ENCODE results near the gene ITGA6.

Gene ITGA6

GRCh38 chr2:172430027-172430426, 2.6 kb downstream of the ITGA6 start:
- Histone ChIP-seq H3K79me2 (ENCODE audit: control insufficient read depth, low read length) (no peaks in the 10 kb centered on the region), H3K4me2 (ENCODE audit: low read length) (no peak overlapping the region), H3K9me3 (ENCODE audit: control insufficient read depth, insufficient read depth, low read length) (no peaks in the 10 kb centered on the region), H3F3A (ENCODE audit: control insufficient read depth, insufficient read depth) (no peaks in the 10 kb centered on the region), H3K9me2 (replicated peaks; ENCODE audit: control insufficient read depth, low read length) (no peaks in the 10 kb centered on the region), H3K27me3 (ENCODE audit: control insufficient read depth, low read length) (peaks cover 61% of the 10 kb centered on the region), H3K4me1 (ENCODE audit: control insufficient read depth, low read length) (peaks cover 3% of the 10 kb centered on the region; the same call in 1 of the 2 replicates), H3K4me3 (ENCODE audit: low read length) (no peak overlapping the region), H4K20me1 (ENCODE audit: control insufficient read depth, insufficient read depth, low read depth, low read length) (no peaks in the 10 kb centered on the region), H3K36me3 (ENCODE audit: control insufficient read depth, low read length) (no peaks in the 10 kb centered on the region), H3K27ac (ENCODE audit: low read depth, low read length) (no peak overlapping the region)
- no peak for TF ChIP-seq CTCF (IDR thresholded peaks at IDR 0.05; ENCODE audit: low read depth, low read length, poor library complexity, severe bottlenecking)
- no peak for TF ChIP-seq EZH2phosphoT487 (IDR thresholded peaks at IDR 0.05; ENCODE audit: borderline replicate concordance, low read length)

DNA sequence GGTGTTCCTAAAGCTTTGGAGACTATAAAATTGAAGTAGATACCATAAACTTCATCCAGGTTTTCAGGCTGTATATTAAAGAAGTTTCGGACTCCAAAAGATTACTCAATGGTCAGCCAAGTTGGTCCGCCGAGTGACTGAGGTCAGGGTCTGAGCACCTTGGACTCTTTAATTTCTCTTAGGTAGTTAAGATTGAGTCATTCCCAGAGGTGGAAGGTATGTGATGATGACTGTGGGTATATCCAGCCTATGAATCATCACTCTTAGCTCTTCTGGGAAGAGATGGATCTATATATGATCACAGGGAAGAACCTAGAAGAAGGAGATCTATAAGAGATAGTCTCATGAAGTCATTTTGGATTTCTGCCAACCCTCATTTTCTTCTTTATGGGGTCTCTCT, 3.3 kb downstream of the ITGA6 start:
- Histone ChIP-seq H3K27ac (ENCODE audit: low read depth, low read length) (no peak overlapping the region), H3K36me3 (ENCODE audit: control insufficient read depth, low read length) (no peaks in the 10 kb centered on the region), H3K4me1 (ENCODE audit: control insufficient read depth, low read length) (peaks cover 3% of the 10 kb centered on the region; the same call in 1 of the 2 replicates), H3K9me3 (ENCODE audit: control insufficient read depth, insufficient read depth, low read length) (no peaks in the 10 kb centered on the region), H3F3A (ENCODE audit: control insufficient read depth, insufficient read depth) (no peaks in the 10 kb centered on the region), H3K4me3 (ENCODE audit: low read length) (no peak overlapping the region), H4K20me1 (ENCODE audit: control insufficient read depth, insufficient read depth, low read depth, low read length) (no peaks in the 10 kb centered on the region), H3K79me2 (ENCODE audit: control insufficient read depth, low read length) (no peaks in the 10 kb centered on the region), H3K27me3 (ENCODE audit: control insufficient read depth, low read length) (peaks cover 57% of the 10 kb centered on the region), H3K4me2 (ENCODE audit: low read length) (no peak overlapping the region), H3K9me2 (replicated peaks; ENCODE audit: control insufficient read depth, low read length) (no peaks in the 10 kb centered on the region)
- no peak for TF ChIP-seq EZH2phosphoT487 (IDR thresholded peaks at IDR 0.05; ENCODE audit: borderline replicate concordance, low read length)
- no peak for TF ChIP-seq CTCF (IDR thresholded peaks at IDR 0.05; ENCODE audit: low read depth, low read length, poor library complexity, severe bottlenecking)

- Histone ChIP-seq H3K4me2 (ENCODE audit: low read length) (no peak overlapping the region), H3K4me1 (ENCODE audit: control insufficient read depth, low read length) (peaks cover 3% of the 10 kb centered on the region; the same call in 1 of the 2 replicates), H3K27ac (ENCODE audit: low read depth, low read length) (no peak overlapping the region)
These were observed 4.1 kb downstream of the ITGA6 start for GRCh38 chr2:172431463-172431862.

More at GRCh38 chr2:172431463-172431862, 4.1 kb downstream of the ITGA6 start:
- Histone ChIP-seq H3K9me3 (ENCODE audit: control insufficient read depth, insufficient read depth, low read length) (no peaks in the 10 kb centered on the region), H3K36me3 (ENCODE audit: control insufficient read depth, low read length) (no peaks in the 10 kb centered on the region), H3K79me2 (ENCODE audit: control insufficient read depth, low read length) (no peaks in the 10 kb centered on the region), H4K20me1 (ENCODE audit: control insufficient read depth, insufficient read depth, low read depth, low read length) (no peaks in the 10 kb centered on the region), H3K4me3 (ENCODE audit: low read length) (no peak overlapping the region), H3K27me3 (ENCODE audit: control insufficient read depth, low read length) (peaks cover 49% of the 10 kb centered on the region), H3K9me2 (replicated peaks; ENCODE audit: control insufficient read depth, low read length) (no peaks in the 10 kb centered on the region), H3F3A (ENCODE audit: control insufficient read depth, insufficient read depth) (no peaks in the 10 kb centered on the region)
- TF ChIP-seq EZH2phosphoT487 (IDR thresholded peaks at IDR 0.05; ENCODE audit: borderline replicate concordance, low read length) (no peak), CTCF (IDR thresholded peaks at IDR 0.05; ENCODE audit: low read depth, low read length, poor library complexity, severe bottlenecking) (no peak)

All from DOHH2 (cell line).